Activated CD4-positive, alpha-beta T cell treated with anti-CD3 and anti-CD28 coated beads for 4 hours (primary cell): ENCODE results near the gene CKM.
"Not testable (repeated sequence)": the region's sequence is repeated elsewhere in the genome, so short reads cannot be mapped to it uniquely, and the experiment has no call there.

ENCODE experiments used
- DNase-seq, 2 donors: peaks; one replicate each; pipeline ENCODE4 v3.0.0-alpha.2; 2020

Gene CKM

DNA sequence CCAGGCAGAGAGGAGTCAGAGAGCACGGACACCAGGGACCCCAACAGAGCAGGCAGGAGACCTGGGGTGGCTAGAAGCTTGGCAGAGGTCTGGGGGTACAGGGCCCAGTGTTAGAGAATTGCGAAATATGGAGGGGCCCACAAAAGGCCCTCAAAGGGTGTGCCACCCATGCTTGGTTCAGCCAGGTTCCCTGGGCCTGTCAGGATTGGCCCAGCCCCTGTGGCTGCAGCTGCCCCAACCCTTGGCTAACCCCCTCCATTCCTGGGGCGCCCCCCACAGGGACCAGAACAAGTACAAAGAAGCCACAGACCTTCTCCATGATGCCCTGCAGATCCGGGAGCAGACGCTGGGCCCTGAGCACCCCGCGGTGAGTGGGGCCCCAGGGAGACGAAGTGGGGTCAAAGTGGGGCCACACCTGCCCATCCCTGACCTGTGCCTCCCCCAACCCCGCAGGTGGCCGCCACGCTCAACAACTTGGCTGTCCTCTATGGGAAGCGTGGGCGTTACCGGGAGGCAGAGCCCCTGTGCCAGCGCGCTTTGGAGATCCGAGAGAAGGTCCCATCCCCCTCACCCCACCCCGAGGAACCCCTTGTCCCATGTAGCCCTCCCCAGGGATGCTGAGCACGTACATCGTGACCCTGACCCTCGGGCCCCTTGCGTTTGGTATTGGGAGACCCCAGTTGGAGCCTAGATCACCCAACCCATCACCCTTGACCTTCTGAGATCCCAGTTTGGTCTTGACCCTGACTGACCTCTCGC lies 25.9 kb upstream of the CKM start:
- DNase-seq: no peak

DNA sequence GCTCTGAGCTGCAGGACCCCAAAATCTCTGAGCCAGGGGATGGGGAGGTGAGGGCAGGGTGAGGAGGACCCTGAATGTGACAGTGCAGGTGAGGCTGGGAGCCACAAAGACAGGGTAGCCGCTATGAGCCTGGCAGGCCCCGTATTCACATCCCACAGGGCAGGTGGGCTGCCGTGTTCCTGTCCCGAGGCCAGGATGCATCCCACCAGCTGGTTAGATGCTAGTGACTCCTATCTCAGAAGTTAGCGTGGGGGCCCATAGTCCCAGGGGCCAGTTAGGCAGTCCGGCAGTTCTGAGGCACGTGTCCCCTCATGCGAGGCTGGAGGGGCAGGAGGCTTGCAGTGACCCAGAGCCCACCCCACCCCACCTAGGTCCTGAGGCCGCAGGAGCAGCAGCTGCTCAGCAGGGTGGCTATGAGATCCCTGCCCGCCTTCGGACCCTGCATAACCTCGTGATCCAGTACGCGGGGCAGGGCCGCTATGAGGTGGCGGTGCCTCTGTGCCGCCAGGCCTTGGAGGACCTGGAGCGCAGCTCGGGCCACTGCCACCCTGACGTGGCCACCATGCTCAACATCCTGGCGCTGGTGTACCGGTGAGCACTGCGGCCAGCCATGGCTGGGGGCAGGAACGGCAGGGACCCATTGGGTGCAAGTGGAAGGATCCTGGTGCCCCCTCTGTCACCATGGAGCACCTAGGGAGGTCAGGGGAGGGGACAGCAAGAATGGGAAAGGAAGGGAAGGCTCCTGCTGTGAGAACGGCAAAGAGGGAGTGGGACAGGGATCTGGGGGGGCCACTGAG lies 25.1 kb upstream of the CKM start:
- DNase-seq: no peak

DNA sequence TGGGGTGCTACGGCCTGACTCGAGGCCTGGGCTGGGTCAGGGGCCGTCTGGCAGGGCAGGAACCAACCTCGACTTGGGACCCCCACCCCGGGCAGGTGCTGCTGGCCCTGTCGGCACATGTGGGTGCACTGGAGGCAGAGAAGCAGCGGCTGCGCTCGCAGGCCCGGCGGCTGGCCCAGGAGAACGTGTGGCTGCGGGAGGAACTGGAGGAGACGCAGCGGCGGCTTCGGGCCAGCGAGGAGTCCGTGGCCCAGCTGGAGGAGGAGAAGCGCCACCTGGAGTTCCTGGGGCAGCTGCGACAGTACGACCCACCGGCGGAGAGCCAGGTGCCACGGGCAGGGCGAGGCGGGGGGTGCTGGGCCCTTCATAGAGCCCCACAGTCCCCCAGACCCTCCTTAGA lies 23.8 kb upstream of the CKM start:
- no peak for DNase-seq

DNA sequence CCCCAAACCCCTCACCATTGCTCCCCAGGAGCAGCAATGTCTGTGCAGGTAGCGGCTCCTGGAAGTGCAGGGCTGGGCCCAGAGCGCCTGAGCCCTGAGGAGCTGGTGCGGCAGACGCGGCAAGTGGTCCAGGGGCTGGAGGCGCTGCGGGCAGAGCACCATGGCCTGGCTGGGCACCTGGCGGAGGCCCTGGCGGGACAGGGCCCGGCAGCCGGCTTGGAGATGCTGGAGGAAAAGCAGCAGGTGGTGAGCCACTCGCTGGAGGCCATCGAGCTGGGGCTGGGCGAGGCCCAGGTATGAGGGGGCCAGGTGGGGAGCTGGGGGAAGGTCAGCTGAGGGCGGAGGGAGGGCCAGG lies 22.8 kb upstream of the CKM start:
- DNase-seq: no peak

DNA sequence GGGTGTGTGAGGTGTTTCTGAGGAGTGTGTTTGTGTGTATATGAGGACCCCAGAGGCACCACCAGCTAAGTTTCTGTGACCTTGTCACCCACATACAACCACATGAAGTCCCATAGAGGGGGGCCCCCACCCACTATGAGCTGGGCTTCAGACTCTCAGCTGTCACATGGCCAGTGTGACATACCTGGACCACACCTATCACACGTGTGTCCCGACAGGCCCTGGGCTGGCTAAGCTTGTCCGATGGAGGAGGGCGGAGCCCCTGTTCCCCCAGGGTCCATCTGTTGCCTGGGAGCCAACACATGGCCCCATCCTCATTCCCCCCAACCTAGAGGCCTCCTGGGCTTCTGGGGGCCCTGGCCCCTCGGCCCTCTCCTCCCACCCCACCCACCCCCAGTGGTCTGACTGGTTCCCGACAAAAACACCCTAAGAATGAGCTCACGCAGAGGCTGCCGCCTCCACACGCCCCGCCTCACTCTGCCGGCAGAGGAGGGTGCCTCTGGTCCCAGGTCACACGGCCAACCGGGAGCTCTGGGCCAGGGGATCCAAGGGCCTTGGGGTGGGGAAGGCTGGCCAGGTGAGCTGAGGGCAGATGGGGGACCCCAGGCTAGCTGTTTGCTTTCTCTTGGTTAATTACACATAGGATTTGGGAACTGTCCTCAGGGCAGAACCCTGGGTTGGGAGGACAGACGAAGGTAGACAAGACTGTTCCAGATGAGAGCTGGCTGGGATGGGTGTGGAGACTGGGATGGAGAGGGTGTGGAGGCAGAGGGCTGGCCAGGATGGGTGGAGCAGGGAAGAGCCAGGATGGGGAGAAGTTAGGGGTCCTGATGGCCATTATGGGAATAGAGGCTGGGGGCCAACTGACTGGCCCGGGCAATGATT lies 22.2 kb upstream of the CKM start:
- no peak for DNase-seq

DNA sequence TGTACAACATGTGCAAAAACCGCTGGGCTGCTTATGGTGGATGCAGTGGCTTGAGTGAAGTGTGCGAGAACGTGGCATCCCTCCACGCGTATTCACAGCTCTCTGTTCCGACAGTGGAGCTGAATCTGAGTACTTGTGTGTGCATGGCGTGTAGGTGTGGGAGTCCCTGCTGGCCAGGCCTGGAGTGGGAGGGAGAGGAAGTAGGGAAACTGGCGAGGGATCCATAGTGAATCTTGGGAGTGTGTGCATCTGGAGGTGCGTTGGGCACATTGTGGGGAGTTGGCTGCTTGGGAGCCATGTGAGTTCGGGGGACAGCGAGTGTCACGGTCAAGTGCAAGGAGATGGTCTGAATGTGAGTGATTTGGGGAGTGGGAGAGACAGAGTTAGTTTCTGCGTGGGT lies 20.2 kb upstream of the CKM start:
- DNase-seq: no peak

DNA sequence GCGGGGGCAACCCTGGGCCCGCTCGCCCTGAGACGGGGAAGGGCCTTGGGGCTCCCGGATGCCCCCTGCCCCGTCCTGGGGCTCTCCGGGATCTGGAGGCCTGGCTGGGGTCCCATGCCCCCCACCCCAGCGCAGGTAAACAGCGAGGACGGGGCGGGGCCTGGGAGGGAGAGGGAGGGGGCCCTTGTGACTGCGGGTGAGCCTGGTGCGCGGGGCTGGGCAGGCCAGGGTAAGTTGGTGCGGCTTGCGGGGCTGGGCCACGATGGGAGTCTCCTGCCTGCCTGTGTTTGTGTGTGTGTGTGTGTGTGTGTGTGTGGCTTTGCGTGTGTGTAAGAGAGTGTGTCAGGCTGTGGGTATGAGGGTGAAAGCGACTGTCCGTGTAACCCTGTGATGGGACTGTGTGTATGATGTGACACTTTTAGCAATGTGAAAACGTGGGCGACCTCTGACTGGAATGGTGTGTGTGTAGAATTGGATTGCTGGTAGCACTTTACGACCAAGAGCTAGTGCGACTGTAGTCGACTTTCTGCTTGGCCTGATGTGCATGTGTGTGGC lies 18.3 kb upstream of the CKM start:
- no peak for DNase-seq

DNA sequence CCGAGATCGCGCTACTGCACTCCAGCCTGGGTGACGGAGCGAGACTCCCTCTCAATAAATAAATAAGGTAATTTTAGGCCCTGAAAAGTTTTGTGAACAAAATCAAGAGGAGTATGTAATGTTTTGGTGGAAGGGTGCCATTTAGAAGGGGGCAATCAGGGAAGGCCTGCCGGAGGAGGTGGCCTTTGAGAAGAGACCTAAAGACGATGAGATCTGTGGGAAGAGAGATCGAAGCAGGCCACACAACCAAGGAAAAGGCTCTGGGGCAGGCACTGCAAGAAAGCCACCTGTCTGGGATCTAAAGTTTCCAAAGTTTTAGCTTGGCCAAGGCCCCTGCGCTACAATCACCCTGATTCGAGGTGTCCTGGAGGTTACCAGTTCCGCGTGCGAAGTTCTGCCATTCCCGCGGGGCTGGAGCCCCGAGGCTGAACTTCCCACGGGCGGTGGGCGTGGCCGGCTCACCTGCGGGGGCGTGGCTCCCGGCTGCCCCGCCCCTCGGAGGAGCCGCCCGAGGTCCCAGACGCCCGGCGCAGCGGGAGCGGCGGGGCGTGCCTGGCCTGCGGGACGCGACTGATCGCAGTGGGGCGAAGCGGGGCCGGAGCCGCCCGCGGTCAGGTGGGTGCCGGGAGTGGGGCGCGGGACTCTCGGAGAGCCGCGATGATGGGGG lies 17.7 kb upstream of the CKM start, which contains the start of gene KLC3:
KLC3 (plus strand) TSS at position 519 of the 667 bp plus-strand sequence. CDS start 4,792 bp downstream, outside the sequence.
- DNase-seq: peak; percentile 28 to 36

DNA sequence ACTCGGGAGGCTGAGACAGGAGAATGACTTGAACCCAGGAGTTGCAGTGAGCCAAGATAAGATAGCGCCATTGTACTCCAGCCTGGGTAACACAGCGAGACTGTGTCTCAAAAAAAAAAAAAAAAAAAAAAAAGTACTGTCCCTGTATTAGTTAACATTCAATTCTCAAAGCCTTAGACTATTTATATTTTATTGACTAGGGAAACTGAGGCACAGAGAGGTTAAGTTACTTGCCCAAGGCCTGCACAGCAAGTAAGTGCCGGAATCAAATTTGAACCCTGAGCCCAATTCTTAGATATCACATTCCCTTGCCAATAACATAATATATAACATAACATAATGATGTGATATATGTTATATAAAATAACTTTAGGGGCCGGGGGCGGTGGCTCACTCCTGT lies 17.0 kb upstream of the CKM start:
- DNase-seq: no peak

DNA sequence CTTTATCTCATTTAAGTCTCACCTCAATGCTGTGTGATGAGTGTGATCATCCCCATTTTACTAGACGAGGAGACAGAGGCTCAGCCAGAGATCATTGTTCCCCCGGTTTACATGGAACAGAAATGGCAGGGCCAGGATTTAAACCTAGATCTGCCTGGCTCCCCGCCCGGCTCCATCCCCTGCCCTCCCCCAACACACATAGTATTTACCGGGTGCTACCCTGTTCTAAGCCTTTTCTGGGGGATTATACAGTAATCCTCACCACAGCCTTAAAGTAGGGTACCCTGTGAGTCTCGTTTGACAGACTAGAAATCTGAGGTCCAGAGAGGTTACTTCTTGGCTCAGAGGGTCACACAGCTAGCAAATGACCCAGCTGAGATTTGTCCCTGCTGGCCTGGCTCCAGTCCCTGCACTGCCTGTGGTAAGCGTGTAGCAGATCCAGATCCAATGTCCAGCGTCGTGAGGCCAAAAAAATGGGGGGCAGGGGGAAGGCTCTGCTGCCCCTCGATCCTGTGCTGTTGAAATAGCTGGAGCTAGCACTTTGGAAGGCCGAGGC lies 14.1 kb upstream of the CKM start:
- DNase-seq: no peak

DNA sequence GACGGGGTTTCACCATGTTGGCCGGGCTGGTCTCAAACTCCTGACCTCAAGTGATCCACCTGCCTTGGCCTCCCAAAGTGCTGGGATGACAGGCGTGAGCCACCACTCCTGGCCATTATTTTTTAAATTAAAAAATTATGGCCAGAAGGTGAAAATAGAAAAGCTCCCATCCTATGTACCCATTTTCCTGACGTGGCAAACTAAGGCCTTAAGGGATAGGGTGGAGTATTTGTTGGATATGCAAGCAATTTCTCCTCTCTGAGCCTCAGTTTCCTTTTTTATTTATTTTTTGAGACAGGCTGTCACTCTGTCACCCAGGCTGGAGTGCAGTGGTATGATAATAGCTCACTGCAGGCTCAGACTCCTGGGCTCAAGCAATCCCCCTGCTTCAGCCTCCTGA lies 12.2 kb upstream of the CKM start:
- DNase-seq: not testable (repeated sequence)

DNA sequence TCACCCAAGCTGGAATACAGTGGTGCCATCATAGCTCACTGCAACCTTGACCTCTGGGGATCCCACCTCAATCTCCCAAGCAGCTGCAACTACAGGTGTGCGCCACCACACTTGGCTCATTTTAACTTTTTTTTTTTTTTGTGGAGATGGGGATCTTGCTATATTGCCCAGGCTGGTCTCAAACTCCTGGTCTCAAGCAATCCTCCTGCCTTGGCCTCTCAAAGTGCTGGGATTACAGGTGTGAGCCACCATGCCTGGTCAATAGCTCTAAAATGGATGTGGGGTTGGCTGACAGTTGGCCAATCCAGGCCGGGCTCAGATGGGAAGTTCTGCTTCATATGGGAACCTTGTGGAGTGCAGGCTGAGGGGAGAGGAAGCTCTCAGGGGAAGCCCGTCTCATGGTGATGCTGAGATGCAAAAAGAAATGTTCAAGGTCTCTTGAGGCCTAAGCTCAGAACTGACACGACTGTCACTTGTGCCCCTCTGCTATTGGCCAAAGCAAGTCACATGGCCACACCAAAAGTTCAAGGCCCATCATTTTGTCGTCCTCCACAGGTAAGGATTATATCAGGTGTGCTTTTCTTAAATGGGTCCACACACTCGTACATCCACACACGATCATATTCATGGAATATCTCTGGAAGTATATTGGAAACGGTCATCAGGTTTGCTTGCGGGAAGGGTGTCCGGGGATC lies 11.1 kb upstream of the CKM start:
- DNase-seq: no peak

DNA sequence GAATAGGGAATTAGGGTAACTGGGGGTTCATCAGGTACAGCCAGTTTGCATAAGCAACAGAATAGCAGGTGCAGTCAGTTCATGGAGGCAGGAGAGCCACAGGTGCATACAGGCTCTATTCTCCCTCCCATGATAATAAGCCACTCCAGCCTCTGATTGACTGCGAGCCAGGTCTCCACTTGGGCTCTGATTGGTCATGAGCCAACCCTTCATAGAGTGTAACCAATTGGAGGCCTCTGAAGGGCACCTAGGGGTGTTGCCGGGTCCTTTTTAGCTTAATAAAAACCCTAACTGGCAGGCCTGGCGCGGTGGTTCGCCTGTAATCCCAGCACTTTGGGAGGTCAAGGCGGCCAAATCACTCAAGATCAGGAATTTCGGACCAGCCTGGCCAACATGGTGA lies 8.7 kb upstream of the CKM start:
- no peak for DNase-seq

DNA sequence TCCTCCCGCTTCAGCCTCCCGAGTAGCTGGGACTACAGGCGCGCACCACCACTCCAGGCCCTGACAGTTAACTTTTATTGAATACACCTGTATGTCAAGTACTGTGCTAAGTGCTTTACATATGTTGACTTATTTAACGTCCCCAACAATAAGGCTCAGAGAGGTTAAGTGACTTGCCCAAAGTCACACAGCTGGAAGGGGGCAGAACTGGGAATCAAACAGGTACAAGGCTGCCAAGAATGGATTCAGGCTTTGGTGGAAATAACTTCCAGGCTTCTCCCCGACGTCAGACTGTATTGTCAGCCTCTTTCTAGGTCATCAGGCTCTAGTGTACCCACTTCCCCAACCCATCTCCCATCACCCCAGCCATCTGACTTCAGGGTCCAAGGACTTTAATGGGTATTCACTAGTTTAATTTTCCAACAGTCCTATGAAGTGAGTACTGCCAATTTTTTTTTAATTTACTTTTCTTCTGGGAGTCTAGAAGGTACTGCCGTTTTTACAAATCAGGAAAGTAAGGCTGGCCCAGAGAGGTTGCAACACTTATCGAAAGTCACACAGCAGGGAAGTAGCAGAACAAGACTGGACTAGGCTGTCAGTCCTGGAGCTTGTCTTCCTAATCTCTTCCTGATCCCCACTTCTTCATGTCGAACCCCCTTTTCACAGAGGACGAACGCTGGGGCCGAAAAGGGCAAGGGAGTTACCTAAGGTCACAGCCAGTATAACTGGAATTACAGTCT lies 4.9 kb upstream of the CKM start:
- DNase-seq: no peak

DNA sequence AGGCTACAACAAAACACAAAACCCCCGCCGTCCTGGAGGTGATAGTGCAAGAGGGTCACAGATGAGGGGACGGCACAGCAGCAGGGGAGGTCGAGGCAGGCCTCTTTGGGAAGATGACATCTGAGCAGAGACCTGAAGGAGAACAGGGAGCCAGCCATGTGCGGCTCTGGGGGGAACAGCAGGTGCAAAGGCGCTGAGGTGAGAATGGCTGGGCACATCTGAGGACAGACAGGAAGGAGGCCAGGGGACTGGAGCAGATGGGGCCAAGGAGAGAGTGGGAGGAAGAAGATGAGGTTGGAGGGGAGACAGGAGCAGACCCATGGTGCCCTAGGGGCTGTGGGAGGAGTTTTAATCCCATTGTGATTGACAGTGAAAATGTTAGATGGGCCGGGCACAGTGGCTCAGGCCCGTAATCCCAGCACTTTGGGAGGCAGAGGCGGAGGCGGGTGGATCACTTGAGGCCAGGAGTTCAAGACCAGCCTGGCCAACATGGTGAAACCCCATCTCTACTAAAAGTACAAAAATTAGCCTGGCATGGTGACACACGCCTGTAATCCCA lies 1.8 kb upstream of the CKM start:
- DNase-seq: no peak

DNA sequence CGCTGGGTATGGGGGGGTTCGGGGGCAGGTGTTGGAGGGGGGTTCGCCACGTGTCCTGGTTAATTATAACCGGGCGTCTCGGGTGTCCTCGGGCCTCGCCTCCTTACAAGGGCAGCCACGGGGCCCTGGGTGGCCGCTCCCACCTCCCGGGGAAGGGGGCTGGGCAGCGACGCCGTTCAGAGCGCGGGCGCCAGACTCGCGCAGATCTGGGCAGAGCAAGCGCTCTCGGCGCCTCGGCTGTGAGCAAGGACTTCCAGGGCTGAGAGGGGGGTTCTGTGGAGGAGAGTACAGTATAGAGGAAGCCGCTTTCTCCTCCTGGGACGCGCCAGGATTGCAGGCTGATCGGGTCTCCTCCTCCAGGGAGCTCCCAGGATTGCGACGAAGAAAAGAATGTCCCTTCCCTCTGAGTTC lies 1.0 kb upstream of the CKM start:
- no peak for DNase-seq

DNA sequence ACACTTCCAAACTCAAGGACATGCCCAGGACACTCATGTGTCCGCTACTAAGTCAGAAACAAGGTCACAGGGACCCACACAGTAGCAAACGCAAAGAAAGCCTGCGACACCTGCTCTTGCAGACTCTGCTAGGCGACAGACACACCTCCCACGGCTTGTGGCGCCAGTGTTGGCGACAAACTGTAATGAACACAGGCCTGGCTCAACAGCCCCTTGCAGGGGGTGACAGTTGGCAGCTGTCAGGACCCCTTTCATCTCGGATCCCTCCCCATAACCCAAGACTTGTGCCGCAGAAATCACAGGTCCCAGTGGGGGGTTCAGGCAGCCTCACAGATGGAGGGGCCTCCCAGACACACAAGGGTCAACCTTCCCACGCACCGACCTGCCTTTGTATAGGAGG lies 364 bp downstream of the CKM start:
- no peak for DNase-seq

DNA sequence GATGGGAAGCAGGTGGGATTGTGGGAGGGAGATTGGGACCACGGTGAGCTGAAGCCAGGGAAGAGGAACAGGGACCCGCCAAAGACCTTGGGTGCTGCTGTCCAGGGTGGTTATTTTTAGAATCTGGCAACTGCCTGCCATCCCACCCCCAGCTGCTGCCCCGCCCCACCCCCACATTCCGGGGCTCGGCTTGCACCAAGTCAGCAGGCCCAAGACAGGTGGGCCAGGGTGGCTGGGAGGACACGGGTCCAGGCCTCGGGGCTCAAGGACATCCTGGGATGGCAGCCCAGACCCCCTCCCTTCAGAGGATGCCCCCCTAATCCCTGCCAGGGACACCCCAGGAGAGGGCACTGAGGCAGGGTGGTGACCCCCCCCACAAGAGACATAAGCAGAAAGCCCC lies 827 bp downstream of the CKM start:
- no peak for DNase-seq

DNA sequence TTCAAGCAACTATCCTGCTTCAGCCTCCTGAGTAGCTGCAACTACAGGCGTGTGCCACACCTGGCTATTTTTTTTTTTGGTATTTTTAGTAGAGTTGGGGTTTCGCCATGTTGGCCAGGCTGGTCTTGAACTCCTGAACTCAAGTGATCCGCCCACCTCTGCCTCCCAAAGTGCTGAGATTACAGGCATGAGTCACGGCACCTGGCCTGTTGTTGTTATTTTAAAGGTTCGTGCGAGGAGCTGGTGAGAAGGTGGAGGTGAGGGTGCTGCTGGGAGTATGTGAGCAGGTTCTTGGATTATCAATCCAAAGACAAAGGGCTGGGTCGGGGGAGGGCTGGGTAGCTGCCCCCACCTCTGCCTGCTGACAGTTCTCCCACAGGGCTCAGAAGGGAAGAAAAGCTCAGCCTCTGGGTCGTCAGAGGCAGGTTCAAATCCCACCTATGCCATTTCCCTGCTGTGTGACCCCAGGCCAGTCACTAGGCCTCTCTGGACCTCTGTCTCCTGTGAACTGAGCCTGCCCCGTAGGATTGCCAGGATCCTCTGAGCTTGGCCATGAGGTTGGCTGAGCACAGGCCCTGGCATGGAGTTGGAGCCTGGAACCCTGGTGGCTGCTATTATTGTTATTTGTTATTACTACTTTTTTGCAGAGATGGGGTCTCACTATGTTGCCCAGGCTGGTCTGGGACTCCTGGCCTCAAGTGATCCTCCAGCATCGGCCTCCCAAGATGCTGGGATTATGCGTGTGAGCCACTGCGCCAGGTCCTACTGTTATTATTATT lies 1.5 kb downstream of the CKM start:
- no peak for DNase-seq

DNA sequence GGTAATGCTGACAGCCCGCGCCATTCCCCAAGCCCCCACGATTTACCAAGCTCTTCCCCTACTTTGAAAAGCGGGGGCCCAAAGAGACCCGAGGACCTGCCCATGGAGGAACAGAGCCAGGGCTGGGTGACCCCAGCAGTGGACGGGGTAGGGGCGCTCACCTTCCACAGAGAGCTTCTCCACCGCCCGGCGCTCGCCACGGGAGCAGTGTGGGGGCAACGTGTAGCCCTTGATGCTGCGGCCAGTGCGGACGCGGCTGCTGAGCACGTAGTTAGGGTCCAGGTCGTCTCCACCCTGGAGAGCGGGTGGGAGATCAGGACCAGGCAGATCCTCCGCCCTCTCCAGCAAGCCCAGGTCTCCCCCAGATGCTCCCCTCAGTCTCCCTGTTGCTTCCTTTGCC lies 7.4 kb downstream of the CKM start:
- no peak for DNase-seq
